PC-9 (cell line): ENCODE data around the gene SERPINI1. TPM values are rescaled to one million over a fixed set of nuclear protein-coding genes. Genes with fewer than 3 reads are reported as not detected.

Experiments used
- BruUV-seq: library from RNA; stranded (reverse); fragments of 400-500 nt; replicated peaks from 2 replicates; lab custom pipeline; 2021; lab: Mats Ljungman, UMichigan
- CTCF ChIA-PET: fragments of 300-600 bp; sonication (Branson Sonifier 250); formaldehyde crosslinking; loops from one replicate; lab custom pipeline; 2022; ENCODE audit warnings: antibody characterized with exemption; lab: Charles Lee
- POLR2A ChIA-PET: fragments of 300-600 bp; sonication (Branson Sonifier 250); formaldehyde crosslinking; loops from one replicate; lab custom pipeline; 2022; ENCODE audit warnings: antibody characterized with exemption; ENCODE audit not compliant: unreplicated experiment; lab: Charles Lee
- DNase-seq, 2 experiments: peaks; one replicate each; pipeline versions ENCODE4 v3.0.0 to v3.0.0-alpha.2; 2015 to 2022; ENCODE audit warnings: mixed read lengths in 1 of 2
- H2AFZ ChIP-seq: fragments of 200-600 bp; sonication (generic); 2 replicates; pipeline ENCODE4 v1.8.1; 2017; ENCODE audit warnings: antibody characterized with exemption
- H3F3A ChIP-seq: fragments of 200-600 bp; sonication (generic); 2 replicates; pipeline ENCODE4 v1.8.1; 2017; ENCODE audit warnings: antibody characterized with exemption, mild to moderate bottlenecking, low read depth; ENCODE audit not compliant: insufficient read depth
- H3K27ac ChIP-seq: fragments of 200-600 bp; sonication (generic); 2 replicates; pipeline ENCODE4 v1.6.1; 2016; ENCODE audit warnings: mixed run types
- H3K27me3 ChIP-seq: fragments of 200-600 bp; sonication (generic); 2 replicates; pipeline ENCODE4 v1.6.1; 2016; ENCODE audit warnings: low read depth, mixed run types; ENCODE audit not compliant: insufficient read depth
- H3K36me3 ChIP-seq: fragments of 200-600 bp; sonication (generic); 2 replicates; pipeline ENCODE4 v1.6.1; 2016; ENCODE audit warnings: low read depth, mixed run types
- H3K4me1 ChIP-seq: fragments of 200-600 bp; sonication (generic); replicated peaks from 2 replicates; pipeline ENCODE4 v1.6.1; 2016; ENCODE audit warnings: mixed run types; ENCODE audit not compliant: insufficient read depth
- H3K4me2 ChIP-seq: fragments of 200-600 bp; sonication (generic); 2 replicates; pipeline ENCODE4 v1.6.1; 2017; ENCODE audit warnings: mixed run types
- H3K4me3 ChIP-seq: fragments of 200-600 bp; sonication (generic); 2 replicates; pipeline ENCODE4 v1.6.1; 2016; ENCODE audit warnings: mixed run types
- H3K79me2 ChIP-seq: fragments of 200-600 bp; sonication (generic); 2 replicates; pipeline ENCODE4 v1.6.1; 2017; ENCODE audit warnings: low read depth, mixed run types
- H3K9me2 ChIP-seq: fragments of 200-600 bp; sonication (generic); 2 replicates; pipeline ENCODE4 v1.8.1; 2017; ENCODE audit warnings: mild to moderate bottlenecking; ENCODE audit not compliant: insufficient read depth
- H3K9me3 ChIP-seq: fragments of 200-600 bp; sonication (generic); 2 replicates; pipeline ENCODE4 v1.8.1; 2016; ENCODE audit warnings: low read depth; ENCODE audit not compliant: insufficient read depth
- H4K20me1 ChIP-seq: fragments of 200-600 bp; sonication (generic); 2 replicates; pipeline ENCODE4 v1.8.1; 2017; ENCODE audit not compliant: insufficient read depth
- CTCF ChIP-seq: fragments of 200-600 bp; sonication (generic); conservative IDR thresholded peaks from 2 replicates; pipeline ENCODE4 v1.6.1; 2017; ENCODE audit warnings: mixed run types, antibody characterized with exemption, mild to moderate bottlenecking, moderate library complexity
- EZH2 ChIP-seq: fragments of 200-600 bp; sonication (generic); IDR thresholded peaks from 2 replicates; pipeline ENCODE4 v1.8.0; 2017; ENCODE audit warnings: antibody characterized with exemption, low read depth
- intact Hi-C: fragments of 100-400 bp; cut with micrococcal nuclease; formaldehyde crosslinking; loops from one replicate; pipeline ENCODE4 v1.10.0; 2022; ENCODE audit not compliant: unreplicated experiment
- total RNA-seq: library from RNA; stranded (reverse); gene quantifications from 2 replicates; pipeline ENCODE4 v1.2.3, GENCODE V29; 2021

SERPINI1 gene
- total RNA-seq, 1 experiment from 2014 or later = 2.4 TPM

- Histone ChIP-seq H3K79me2 (no peaks in the 10 kb centered on the region), H3K4me3 (no peak overlapping the region), H3K9me2 (0 out of 2 replicates have a peak, but pooled peaks cover 3% of the 10 kb centered on the region), H2AFZ (no peak overlapping the region), H3K4me1 (0 out of 2 replicates have a peak, but pooled peaks cover 9% of the 10 kb centered on the region), H3F3A (no peaks in the 10 kb centered on the region), H3K27ac (no peak overlapping the region), H3K4me2 (no peak overlapping the region), H3K27me3 (no peaks in the 10 kb centered on the region), H3K36me3 (no peaks in the 10 kb centered on the region), H3K9me3 (no peaks in the 10 kb centered on the region), H4K20me1 (no peaks in the 10 kb centered on the region)
- ChIA-PET POLR2A (no interaction called here), CTCF (no interaction called here)
- no peak for DNase-seq
- no peak for TF ChIP-seq EZH2
- TF ChIP-seq CTCF = no peak
- intact Hi-C loops = loop anchor here (10.0 kb wide), 1 partner anchor 1869 kb away; no protein-coding TSS in a partner anchor
- no TSS peak for BruUV-seq
Observed at GRCh38 chr3:167863811-167864551, 128.5 kb downstream of the SERPINI1 start.

DNA sequence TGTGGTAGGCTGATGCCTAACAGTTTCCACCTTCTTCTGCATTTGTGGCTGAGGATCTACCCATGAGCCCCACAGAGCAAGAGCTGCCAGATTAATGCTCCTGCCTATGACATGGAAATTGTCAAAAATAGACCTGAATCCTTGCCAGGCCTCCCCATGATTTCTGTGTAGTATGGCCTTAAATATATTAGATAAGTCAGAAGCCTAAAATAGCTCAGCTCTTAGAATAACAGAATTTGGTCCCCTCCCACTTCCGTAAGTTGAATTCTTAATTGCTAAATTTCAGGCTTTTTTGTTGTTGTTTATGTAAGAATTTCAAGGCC is 129.0 kb downstream of the SERPINI1 start:
- H3K9me2 ChIP-seq = 0 out of 2 replicates have a peak, but pooled peaks cover 3% of the 10 kb centered on the region
- H3F3A ChIP-seq = no peaks in the 10 kb centered on the region
- no peaks in the 10 kb centered on the region for H3K9me3 ChIP-seq
- H3K27me3 ChIP-seq = no peaks in the 10 kb centered on the region
- BruUV-seq = no TSS peak
- TF ChIP-seq EZH2 = no peak
- no peak for TF ChIP-seq CTCF
- ChIA-PET POLR2A (no interaction called here), CTCF (no interaction called here)
- DNase-seq = no peak
- no peaks in the 10 kb centered on the region for H3K79me2 ChIP-seq
- H3K4me1 ChIP-seq = 0 out of 2 replicates have a peak, but pooled peaks cover 9% of the 10 kb centered on the region
- no peak overlapping the region for H3K4me3 ChIP-seq
- no peak overlapping the region for H2AFZ ChIP-seq
- intact Hi-C loops = loop anchor here (10.0 kb wide), 1 partner anchor 1870 kb away; no protein-coding TSS in a partner anchor
- no peaks in the 10 kb centered on the region for H3K36me3 ChIP-seq
- H4K20me1 ChIP-seq = no peaks in the 10 kb centered on the region
- no peak overlapping the region for H3K27ac ChIP-seq
- no peak overlapping the region for H3K4me2 ChIP-seq

DNA sequence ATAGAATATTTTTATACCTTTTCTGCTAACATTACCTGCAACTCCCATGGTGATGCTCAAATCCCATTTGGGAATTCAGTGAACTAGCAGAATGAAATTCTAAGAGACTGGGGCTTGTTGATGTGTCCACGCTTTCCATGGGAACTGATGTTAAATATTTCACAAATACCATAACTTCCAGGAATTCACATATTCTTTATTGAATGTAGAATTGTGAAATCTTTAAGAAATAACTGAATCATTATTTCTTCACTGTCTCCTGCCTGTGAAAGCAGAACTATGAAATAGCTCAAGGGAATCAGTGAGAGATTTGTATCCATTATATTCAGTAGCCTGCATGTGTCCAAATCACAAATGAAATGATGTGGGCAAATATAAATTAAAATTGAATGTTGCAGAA is 130.8 kb downstream of the SERPINI1 start:
- Histone ChIP-seq H4K20me1 (no peaks in the 10 kb centered on the region), H3K9me2 (0 out of 2 replicates have a peak, but pooled peaks cover 3% of the 10 kb centered on the region), H3K9me3 (0 out of 2 replicates have a peak, but pooled peaks cover 6% of the 10 kb centered on the region), H3K4me2 (no peak overlapping the region), H2AFZ (no peak overlapping the region), H3K4me1 (0 out of 2 replicates have a peak, but pooled peaks cover 8% of the 10 kb centered on the region), H3K4me3 (no peak overlapping the region), H3K27me3 (no peaks in the 10 kb centered on the region), H3F3A (no peaks in the 10 kb centered on the region), H3K79me2 (no peaks in the 10 kb centered on the region), H3K36me3 (no peaks in the 10 kb centered on the region), H3K27ac (no peak overlapping the region)
- intact Hi-C loops = loop anchor here (10.0 kb wide), 1 partner anchor 1872 kb away; no protein-coding TSS in a partner anchor
- DNase-seq = no peak
- TF ChIP-seq CTCF (no peak), EZH2 (no peak)
- BruUV-seq = no TSS peak
- ChIA-PET POLR2A (no interaction called here), CTCF (no interaction called here)
